Smooth muscle cell (in vitro differentiated cells): ENCODE measurements around the gene CCDC158. TPM values are rescaled to one million over a fixed set of nuclear protein-coding genes. Genes with fewer than 3 reads are reported as not detected.

Source experiments
- DNase-seq: peaks from one replicate; lab custom pipeline; 2025; ENCODE audit not compliant: unreplicated experiment; lab: John Stamatoyannopoulos, UW
- H2AFZ ChIP-seq: fragments of 200-600 bp; sonication (generic); 2 replicates; pipeline ENCODE4 v1.6.0; 2016; ENCODE audit warnings: antibody characterized with exemption, low read depth, mild to moderate bottlenecking
- H3F3A ChIP-seq: fragments of 200-600 bp; sonication (generic); 2 replicates; pipeline ENCODE4 v1.6.0; 2017; ENCODE audit warnings: antibody characterized with exemption, low read depth
- H3K27ac ChIP-seq: fragments of 200-600 bp; sonication (generic); 2 replicates; pipeline ENCODE4 v1.5.1; 2016; ENCODE audit warnings: low read depth, mild to moderate bottlenecking
- H3K27me3 ChIP-seq: fragments of 200-600 bp; sonication (generic); 2 replicates; pipeline ENCODE4 v1.6.1; 2016; ENCODE audit warnings: low read depth, mild to moderate bottlenecking
- H3K36me3 ChIP-seq: fragments of 200-600 bp; sonication (generic); 2 replicates; pipeline ENCODE4 v1.5.1; 2016; ENCODE audit warnings: low read depth
- H3K4me1 ChIP-seq: fragments of 200-600 bp; sonication (generic); 2 replicates; pipeline ENCODE4 v1.5.1; 2016; ENCODE audit warnings: low read depth
- H3K4me2 ChIP-seq: fragments of 200-600 bp; sonication (generic); 2 replicates; pipeline ENCODE4 v1.6.0; 2016; ENCODE audit warnings: mild to moderate bottlenecking
- H3K4me3 ChIP-seq: fragments of 200-600 bp; sonication (generic); 2 replicates; pipeline ENCODE4 v1.5.1; 2016; ENCODE audit warnings: mild to moderate bottlenecking
- H3K79me2 ChIP-seq: fragments of 200-600 bp; sonication (generic); 2 replicates; pipeline ENCODE4 v1.6.0; 2016; ENCODE audit warnings: low read depth, mild to moderate bottlenecking
- H3K9ac ChIP-seq: fragments of 200-600 bp; sonication (generic); 2 replicates; pipeline ENCODE4 v1.6.0; 2016; ENCODE audit warnings: low read depth
- H3K9me3 ChIP-seq: fragments of 200-600 bp; sonication (generic); replicated peaks from 2 replicates; pipeline ENCODE4 v1.5.1; 2016; ENCODE audit warnings: low read depth
- H4K20me1 ChIP-seq: fragments of 200-600 bp; sonication (generic); 2 replicates; pipeline ENCODE4 v1.6.0; 2016; ENCODE audit warnings: low read depth
- CTCF ChIP-seq: fragments of 200-600 bp; sonication (generic); IDR thresholded peaks from 2 replicates; pipeline ENCODE4 v1.5.1; 2017; ENCODE audit warnings: borderline replicate concordance, mild to moderate bottlenecking, antibody characterized with exemption; ENCODE audit not compliant: insufficient read depth, poor library complexity, severe bottlenecking
- WGBS: methylation state at CpG from one replicate; pipeline ENCODE4 v1.1.7; 2016; ENCODE audit warnings: low lambda C conversion rate; 5-methylcytosine and 5-hydroxymethylcytosine counted together
- polyA plus RNA-seq: library from polyadenylated mRNA; unstranded; fragments of >200 nt; fragmentation: Nextera tagmentation; extraction: Ambion mirVana; gene quantifications from 2 replicates; pipeline ENCODE4 v1.2.1, GENCODE V29; 2016
- total RNA-seq: library from RNA; depleted of rRNA; stranded (reverse); fragments of >200 nt; gene quantifications from 2 replicates; pipeline ENCODE4 v1.2.3, GENCODE V29; 2014

Gene CCDC158
- total and polyA plus RNA-seq, 2 experiments from 2014 or later: not detected

- H4K20me1 ChIP-seq: no peaks in the 10 kb centered on the region
- H2AFZ ChIP-seq: no peak overlapping the region
- H3K79me2 ChIP-seq: no peaks in the 10 kb centered on the region
- H3K4me1 ChIP-seq: no peaks in the 10 kb centered on the region
- TF ChIP-seq CTCF: no peak
- H3K36me3 ChIP-seq: no peaks in the 10 kb centered on the region
- no peak overlapping the region for H3K4me2 ChIP-seq
- no peak for DNase-seq
- no peak overlapping the region for H3K4me3 ChIP-seq
- H3K9me3 ChIP-seq: no peaks in the 10 kb centered on the region
- no peak overlapping the region for H3K9ac ChIP-seq
- no peaks in the 10 kb centered on the region for H3K27me3 ChIP-seq
- H3K27ac ChIP-seq: no peak overlapping the region
- H3F3A ChIP-seq: no peaks in the 10 kb centered on the region
These were observed 94.4 kb downstream of the CCDC158 start for GRCh38 chr4:76326515-76326914.

GRCh38 chr4:76325072-76325471, 95.9 kb downstream of the CCDC158 start:
- H2AFZ ChIP-seq: no peak overlapping the region
- H3K9me3 ChIP-seq: no peaks in the 10 kb centered on the region
- no peaks in the 10 kb centered on the region for H3K79me2 ChIP-seq
- no peak overlapping the region for H3K9ac ChIP-seq
- no peak for TF ChIP-seq CTCF
- H3K4me1 ChIP-seq: no peaks in the 10 kb centered on the region
- no peaks in the 10 kb centered on the region for H3K36me3 ChIP-seq
- no peaks in the 10 kb centered on the region for H3K27me3 ChIP-seq
- H3K27ac ChIP-seq: no peak overlapping the region
- no peaks in the 10 kb centered on the region for H3F3A ChIP-seq
- DNase-seq: no peak
- no peak overlapping the region for H3K4me3 ChIP-seq
- no peaks in the 10 kb centered on the region for H4K20me1 ChIP-seq
- H3K4me2 ChIP-seq: no peak overlapping the region

GRCh38 chr4:76322236-76322635, 98.7 kb downstream of the CCDC158 start:
- WGBS: 81% methylated on average over 3 of the region's 3 CpGs
- Histone ChIP-seq H3K79me2 (no peaks in the 10 kb centered on the region), H3K36me3 (peaks cover 4% of the 10 kb centered on the region), H3K4me2 (no peak overlapping the region), H3K4me3 (no peak overlapping the region), H3K27ac (no peak overlapping the region), H3K27me3 (no peaks in the 10 kb centered on the region), H4K20me1 (no peaks in the 10 kb centered on the region), H3K9ac (no peak overlapping the region), H2AFZ (no peak overlapping the region), H3K4me1 (no peaks in the 10 kb centered on the region), H3F3A (no peaks in the 10 kb centered on the region), H3K9me3 (no peaks in the 10 kb centered on the region)
- DNase-seq: no peak
- no peak for TF ChIP-seq CTCF

GRCh38 chr4:76316131-76316530, 104.8 kb downstream of the CCDC158 start:
- H3K9me3 ChIP-seq: no peaks in the 10 kb centered on the region
- 93% methylated on average over 1 of the region's 1 CpG for whole genome bisulfite sequencing
- H3K27ac ChIP-seq: no peak overlapping the region
- TF ChIP-seq CTCF: no peak
- no peaks in the 10 kb centered on the region for H3K27me3 ChIP-seq
- H2AFZ ChIP-seq: no peak overlapping the region
- DNase-seq: no peak
- peaks cover 4% of the 10 kb centered on the region for H3K36me3 ChIP-seq
- H3K9ac ChIP-seq: no peak overlapping the region
- no peaks in the 10 kb centered on the region for H3F3A ChIP-seq
- no peaks in the 10 kb centered on the region for H4K20me1 ChIP-seq
- no peaks in the 10 kb centered on the region for H3K79me2 ChIP-seq
- H3K4me2 ChIP-seq: no peak overlapping the region
- no peaks in the 10 kb centered on the region for H3K4me1 ChIP-seq
- no peak overlapping the region for H3K4me3 ChIP-seq
